NK-92 treated with Interleukin-12 subunit alpha and Interleukin-12 subunit beta, amount 100 ng/mL, for 24 hours (cell line): ENCODE data around the gene GATAD2A.

ENCODE experiments used
- DNase-seq: peaks from one replicate; lab custom pipeline; 2025; lab: John Stamatoyannopoulos, UW

The GATAD2A gene

DNA sequence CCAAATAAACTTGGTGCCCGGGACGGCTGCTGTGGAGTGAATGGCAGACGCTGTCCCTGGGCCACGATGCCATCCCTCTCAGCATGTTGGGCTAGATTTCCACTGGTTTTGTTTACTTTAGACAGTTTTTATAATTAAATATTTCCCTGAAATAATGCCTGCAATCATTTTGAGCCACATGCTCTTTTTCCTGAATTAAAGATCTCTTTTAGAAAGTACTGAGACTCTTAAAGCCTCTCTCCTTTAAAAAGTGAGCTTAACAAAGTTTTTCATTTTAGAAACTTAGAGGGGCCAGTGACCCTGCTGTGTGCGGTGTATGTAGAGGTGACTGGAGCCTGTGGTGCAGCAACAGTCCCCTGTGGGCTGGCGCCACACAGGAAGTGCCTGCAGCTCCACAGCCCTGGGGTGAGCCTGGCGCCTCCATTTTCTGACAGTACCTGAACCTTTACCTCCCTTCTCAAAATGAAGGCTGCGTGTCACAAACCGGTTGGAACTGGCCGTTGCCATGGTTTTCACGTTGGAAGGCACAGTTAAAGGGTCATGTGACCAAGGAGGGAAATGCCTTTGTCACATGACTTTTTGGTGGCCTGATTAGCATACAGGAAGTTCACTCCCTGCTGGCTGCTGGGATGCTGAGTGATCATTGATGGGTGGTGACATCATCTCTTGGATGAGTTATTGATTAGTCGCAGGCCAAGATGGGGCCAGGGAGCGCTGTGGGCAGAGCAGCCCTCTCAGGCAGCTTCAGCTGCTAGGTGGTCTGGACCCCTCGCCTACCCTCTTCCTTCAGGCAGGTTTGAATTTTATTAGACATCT is 83.6 kb downstream of the GATAD2A start:
- peak; percentile 80 for DNase-seq

DNA sequence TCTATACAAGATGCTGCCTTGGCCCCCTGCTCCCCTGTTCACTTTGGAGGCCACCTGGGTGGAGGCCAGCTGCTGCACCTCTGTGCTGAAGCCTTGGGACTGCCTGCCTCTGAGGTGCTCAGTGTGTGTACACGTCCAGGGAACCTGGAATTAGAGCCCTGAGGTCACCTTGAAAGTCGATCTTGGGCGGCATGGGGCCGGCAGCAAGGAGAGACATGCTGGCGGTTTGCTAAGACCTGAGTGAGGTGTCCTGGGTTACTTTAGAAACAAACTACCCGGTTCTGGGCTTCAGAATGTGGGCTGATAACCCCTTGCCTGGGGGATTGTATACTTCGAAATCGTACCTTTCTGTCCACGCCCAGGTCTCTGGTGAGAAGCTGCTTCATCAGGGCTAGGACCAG is 84.3 kb downstream of the GATAD2A start:
- no peak for DNase-seq

DNA sequence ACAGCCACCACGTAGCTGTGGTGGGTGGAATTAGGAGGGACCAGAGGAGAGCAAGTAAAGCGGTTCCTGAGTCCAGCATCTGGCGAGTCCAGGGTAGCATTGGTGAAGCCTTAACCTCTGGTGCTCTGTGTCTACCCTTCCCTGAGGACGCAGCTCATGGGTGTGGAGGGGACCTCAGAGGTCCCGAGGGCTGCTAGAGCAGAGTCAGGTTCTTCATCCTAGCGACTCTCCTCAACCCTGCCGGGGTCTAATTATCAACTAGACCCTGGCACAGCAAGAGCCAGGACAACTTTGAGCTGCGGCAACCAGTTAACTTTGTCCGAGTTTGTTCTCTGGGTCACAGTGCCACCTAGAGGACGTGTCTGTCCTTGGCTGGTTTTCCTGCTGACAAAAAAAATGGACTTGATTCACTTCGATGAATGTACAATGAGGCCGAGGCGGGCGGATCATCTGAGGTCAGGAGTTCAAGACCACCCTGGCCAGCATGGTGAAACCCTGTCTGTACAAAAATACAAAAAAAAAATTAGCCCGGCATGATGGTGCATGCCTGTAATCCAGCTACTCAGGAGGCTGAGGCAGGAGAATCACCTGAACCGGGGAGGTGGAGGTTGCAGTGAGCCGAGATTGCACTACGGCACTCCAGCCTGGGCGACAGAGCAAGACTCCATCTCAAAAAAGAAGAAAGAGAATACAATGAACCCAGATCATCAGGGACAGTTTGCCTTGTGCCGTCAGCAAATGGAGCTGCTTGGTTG is 84.9 kb downstream of the GATAD2A start:
- DNase-seq = peak; percentile 43

DNA sequence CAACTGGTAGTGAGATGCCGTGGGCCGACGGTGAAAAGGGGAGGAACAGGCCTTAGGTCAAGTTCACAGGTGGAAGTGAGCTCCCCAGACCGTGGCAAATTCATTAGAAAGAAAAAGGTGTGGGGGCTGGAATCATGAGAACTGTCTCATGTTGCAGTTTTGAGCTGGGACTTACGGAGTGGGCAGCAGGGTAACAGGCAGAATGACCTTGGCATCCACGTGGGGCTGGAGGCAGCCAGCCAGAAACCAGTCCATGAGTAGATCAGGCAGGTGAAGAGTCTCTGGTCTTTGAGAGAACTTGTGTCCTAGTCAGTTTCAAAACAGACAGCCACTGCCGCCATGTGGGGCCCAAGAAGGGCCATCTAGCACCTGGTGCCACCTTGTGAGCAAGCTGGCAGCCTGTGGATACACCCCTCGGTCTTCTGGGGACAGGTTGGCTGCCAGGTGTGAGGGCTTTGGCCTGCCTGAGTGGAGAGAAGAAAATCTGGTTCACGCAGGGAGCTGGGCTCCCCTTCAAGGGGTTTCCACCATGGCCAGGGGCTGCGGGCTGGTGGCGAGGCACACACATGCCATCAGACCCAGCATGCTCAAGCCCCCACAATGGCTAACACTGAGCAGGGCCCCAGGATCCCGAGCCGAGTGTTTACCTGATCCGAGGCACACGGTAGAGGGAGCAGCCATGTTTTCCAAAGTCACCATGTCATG is 86.0 kb downstream of the GATAD2A start:
- no peak for DNase-seq

DNA sequence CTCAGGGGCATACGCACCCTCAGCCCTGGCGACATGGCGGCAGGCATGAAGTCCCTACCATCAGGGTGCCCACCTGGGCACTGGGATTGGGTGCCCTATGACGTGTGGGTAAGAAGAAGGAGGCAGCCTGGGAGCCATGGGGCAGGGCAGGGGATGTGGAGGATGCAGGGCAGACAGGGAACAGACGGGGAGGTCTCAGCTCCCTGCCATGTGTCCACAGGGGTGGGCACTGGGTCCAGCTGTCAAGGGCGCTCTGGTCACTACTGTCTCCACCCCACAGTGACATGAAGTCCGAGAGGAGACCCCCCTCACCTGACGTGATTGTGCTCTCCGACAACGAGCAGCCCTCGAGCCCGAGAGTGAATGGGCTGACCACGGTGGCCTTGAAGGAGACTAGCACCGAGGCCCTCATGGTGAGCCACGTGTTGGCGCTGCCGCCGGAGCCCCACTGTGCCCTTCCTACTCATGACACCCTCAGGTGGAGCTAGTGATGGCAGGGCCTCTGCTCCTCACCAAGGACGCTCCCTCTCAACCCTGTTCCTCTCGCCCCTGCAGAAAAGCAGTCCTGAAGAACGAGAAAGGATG is 86.6 kb downstream of the GATAD2A start:
- no peak for DNase-seq

DNA sequence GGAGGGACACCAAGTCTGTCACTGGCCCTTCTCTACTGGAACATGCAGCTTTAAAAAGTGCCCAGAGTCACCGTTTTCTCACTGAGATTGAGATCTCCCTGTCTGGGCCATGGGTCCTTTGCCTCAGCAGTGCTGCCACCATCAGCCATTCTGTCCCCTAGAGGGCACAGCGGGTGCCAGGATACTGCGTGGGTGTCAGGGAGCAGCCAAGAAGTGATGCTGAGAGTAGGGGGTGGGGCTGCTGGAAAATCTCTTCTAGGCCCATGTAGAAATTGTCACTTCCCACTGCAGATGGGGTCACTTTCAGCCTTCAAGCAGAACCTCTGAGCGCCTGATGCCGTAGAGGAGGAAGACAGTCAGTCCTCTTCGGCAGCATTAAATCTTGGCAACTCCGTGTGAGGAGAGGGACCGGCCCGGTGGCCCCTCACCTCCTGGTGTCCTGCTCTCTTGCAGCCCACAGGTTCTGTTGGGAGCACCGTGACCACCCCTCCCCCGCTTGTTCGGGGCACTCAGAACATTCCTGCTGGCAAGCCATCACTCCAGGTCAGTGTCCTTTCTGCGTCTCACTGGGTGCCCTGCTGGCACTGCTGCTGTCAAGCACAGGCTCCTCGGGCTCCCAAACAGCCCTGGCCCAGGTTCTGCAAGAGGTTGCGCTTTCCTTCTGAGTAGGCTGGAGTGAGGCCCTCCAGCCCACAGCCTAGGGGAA is 88.5 kb downstream of the GATAD2A start:
- DNase-seq = no peak

DNA sequence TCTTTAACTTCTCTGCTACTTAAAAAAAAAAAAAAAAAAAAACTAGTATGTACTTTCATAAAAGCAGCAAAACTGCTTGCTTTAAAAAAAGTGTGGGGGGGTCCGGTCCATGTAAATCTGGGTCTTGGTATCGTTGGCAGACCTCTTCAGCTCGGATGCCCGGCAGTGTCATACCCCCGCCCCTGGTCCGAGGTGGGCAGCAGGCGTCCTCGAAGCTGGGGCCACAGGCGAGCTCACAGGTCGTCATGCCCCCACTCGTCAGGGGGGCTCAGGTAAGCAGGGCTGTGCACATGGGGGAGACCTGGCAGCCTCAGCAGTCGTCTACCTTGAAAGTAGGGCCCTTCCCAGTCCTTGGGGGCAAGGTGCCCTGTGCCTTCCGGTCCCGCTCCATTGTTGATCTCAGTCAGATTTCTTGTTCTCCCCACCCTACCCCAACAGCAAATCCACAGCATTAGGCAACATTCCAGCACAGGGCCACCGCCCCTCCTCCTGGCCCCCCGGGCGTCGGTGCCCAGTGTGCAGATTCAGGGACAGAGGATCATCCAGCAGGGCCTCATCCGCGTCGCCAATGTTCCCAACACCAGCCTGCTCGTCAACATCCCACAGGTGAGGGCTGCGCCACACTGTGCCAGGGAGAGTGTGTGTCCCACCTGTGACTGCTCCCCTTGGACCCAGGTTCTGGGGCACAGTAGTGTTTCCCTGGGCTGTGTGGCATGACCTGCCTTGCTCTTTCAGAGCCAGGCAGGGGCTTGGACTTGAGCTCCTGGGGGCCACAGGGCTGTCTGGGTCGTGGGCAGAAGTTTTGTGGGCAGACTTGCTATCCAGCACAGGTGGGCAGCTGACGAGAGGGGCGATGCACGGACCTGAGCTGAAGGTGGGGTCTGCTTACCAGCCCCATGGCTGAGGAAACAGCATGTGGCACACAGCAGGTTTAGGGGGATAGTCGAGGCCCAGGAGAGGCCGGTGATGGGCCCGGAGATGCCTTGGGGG is 90.4 kb downstream of the GATAD2A start:
- no peak for DNase-seq

DNA sequence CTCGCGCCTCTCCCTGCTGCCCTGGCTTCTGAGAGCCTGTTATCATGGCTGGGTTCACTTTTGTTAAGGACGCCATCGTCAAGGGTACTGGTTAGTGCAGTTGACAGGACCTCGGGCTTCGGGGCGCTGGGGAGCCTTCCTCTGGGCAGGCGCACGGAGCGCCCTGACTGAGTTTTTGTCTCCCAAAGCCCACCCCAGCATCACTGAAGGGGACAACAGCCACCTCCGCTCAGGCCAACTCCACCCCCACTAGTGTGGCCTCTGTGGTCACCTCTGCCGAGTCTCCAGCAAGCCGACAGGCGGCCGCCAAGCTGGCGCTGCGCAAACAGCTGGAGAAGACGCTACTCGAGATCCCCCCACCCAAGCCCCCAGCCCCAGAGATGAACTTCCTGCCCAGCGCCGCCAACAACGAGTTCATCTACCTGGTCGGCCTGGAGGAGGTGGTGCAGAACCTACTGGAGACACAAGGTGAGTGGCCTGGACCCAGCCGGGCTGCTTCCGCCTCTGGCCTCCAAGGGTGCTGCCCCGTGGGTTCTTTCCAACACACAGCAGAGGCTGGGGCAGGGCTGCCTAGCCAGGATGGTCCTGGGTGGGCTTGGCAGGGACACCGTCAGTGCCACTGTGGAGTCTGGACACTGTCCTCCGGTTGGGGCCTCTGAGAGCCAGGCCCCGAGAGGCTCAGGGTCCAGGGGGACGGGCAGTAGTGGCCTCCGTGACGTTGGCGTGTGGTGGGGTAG is 92.9 kb downstream of the GATAD2A start:
- no peak for DNase-seq

DNA sequence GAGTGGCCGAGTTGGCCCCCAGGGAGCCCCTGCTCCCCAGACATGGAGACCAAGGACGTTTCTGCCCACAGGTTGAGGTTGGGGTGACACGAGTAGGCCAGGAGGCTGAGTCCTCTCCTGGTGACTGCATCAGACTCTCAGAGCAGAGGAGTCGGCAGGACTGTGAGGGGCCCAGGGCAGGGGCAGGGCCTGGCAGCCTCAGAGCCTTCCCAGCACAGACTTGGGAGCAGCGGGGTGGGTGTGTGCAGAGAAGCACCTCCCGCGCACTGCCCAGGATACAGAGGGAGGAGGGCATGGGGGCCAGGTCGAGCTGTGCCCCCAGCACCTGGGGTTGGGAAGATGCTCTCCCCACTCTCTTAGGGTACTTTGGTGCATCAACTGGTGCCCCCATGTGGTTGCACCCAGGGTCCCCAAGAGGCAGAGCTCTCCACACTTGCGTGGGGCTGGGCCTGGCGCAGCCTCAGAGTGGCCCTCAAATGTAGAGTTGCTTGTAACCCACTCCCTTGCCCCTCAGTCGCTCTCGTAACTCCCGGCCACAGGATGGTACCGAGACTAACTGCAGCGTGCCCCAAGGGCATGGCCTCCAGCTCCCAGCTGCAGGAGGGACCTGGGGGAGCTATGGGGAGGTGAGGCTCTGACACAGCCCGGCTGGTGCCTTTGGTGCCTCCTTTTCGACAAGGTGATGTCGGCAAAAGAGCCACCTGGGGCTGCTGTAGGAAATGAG is 94.0 kb downstream of the GATAD2A start:
- no peak for DNase-seq

DNA sequence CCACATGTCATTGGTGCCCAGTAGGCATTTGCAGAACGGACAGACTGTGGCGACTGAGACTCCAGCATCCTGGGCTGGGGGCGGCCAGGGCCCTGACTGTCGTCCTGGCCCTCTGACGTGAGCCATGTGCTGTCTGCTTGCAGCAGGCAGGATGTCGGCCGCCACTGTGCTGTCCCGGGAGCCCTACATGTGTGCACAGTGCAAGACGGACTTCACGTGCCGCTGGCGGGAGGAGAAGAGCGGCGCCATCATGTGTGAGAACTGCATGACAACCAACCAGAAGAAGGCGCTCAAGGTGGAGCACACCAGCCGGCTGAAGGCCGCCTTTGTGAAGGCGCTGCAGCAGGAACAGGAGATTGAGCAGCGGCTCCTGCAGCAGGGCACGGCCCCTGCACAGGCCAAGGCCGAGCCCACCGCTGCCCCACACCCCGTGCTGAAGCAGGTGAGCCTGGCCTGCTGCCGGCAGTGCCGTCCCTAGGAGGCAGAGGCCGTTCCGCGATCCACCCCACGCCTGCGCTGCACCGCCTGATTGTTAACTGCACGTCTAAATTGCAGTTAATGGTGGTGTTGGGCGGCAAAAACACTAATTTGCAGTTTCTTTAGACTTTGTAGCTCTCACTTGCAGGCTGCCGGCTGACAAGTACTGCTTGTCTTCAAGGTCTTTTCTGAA is 95.6 kb downstream of the GATAD2A start:
- no peak for DNase-seq

DNA sequence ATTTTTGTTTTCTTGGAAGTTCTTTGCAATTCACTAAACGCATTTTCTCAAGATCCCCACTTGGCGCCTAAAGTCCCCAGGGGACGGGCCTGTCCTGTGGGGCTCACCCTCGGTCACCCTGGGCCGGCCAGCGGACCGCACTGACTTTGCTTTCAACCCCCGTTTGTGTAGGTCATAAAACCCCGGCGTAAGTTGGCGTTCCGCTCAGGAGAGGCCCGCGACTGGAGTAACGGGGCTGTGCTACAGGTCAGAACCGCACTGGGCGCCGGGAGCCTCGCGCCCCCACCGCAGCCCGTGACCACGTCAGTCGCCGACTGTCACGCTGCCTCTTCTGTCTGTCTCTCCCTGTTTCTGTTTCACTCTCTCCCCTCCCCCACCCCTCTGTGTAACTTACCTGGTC is 96.3 kb downstream of the GATAD2A start:
- no peak for DNase-seq

DNA sequence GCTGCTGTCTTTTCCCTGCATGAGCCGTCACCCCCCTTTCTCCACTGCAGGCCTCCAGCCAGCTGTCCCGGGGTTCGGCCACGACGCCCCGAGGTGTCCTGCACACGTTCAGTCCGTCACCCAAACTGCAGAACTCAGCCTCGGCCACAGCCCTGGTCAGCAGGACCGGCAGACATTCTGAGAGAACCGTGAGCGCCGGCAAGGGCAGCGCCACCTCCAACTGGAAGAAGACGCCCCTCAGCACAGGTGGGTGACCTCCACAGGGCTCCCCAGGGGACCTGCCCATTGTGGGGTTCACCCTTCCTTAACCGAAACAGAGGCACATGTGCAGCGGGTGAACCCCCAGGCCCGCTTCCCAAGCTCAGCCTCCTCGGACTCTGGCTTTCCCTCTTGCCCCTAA is 96.8 kb downstream of the GATAD2A start:
- no peak for DNase-seq

DNA sequence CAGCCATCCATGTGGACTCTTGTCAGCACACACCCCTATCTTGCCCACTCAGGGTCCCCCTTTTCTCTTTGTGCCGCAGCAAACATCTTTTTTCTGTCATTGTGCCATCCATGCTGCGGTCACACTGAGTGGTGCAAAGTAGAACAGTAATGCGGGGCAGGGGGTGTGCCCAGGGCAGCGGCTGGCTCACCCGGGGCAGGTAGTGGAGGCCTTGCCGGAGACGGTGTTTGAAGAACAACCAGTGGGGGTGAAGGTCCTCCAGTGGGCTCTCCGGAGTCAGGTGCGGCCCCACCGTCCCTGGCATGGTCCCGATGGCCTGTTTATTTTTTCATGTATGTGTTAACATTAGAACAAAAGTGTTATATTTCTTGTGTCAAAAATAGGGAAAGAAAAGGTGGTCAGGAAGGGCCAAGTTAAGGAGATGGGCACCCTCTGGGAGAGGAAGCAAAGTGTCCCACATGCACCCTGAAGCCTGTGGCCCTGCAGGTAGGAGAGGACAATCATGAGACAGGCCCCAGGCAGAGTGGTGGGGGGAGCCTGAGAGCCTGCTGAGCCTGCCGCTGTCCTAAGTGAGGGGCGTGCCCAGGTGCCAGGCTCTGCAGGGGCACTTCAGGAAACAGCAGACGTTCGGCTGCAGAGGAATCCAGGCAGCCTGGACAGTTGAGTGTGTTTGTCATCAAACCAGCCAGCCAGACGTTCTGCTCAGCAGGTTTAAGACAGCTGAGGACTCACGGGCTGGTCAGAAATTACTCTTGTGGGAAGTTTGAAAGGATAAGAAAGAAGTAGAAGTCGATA is 97.5 kb downstream of the GATAD2A start:
- no peak for DNase-seq

DNA sequence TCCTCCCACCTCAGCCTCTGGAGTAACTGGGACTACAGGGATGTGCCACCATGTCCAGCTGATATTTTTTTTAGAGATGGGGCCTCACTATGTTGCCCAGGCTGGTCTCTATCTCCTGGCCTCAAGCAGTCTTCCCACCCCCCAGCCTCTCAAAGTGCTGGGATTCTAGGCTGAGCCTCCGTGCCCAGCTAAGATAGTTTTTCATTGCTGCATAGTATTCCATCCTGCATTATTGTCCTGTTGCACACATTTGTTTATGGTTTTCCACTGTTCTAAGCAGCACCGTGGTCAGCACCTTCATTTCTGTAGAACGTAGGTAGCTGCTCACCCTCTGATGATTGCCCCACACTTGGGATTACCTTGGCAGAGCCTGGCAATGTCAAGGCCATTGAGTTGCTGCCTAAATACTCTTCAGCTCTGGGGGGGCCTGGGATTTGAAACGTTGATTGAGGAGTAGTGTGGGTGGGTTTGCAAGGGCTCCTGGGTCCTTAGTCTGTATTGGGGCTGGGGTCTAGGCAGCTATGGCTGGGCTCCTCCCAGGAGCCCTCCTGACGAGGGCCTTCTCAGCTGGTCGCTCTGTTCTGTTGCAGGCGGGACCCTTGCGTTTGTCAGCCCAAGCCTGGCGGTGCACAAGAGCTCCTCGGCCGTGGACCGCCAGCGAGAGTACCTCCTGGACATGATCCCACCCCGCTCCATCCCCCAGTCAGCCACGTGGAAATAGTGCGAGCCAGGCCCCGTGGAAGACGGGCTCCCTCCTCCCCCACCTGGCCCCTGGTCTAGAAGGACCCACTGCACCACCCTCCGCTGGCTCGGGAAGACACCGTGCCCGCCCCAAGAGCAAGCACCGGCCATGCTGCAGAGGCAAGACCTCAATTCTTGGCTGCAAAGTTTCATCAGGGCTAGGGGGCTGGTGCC is 99.5 kb downstream of the GATAD2A start:
- no peak for DNase-seq

DNA sequence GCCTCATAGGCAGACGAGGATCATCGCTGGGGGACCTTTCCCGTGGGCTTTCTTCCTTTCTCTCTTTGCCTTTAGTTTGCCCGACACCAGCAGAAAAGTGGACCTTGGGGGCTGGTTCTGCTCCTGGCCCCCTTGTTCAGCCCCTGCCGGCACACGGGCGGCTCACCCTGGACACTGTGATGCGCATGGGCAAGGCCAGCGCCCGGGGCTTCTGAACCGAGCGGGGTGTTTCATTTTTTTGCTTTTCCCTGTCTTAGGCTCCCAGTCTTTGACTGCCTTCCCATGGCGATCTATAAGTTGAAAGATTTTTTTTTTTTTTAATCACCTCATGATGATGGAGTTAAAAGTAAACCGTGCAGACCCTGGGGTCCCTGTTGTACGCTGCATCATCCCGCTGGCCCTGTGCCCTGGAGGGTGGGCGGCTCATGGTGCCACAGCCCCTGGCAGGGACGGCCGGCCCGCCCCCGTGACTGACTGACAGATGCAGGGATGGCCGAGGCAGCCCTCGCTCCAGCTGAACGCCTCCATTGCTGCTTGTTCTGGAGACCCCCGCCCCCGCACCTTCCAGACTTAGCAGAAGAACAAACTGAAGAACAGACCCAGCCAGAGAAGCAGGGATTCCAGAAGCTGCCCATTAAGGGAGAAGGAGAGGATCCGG is 100.3 kb downstream of the GATAD2A start:
- no peak for DNase-seq

DNA sequence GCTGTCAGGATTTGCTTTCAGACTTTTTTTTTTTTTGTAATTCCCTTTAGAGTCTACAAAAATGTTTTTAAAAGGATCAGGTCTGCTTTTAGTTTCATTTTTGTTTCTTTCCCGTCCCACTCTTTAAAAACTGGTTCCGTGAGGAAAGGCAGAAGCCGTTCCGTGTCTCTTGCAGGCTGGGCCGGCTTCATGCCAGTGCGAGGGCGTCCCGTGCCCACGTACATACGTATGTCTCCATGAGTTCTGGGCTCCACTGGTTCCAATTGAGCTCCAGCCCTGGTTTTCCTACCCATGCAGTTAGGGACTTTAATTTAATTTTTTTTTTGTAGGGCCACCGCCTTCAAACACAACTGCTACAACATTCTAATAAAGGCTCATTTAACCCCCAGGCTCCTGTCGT is 101.1 kb downstream of the GATAD2A start:
- DNase-seq = no peak
